ENCODE measurements around the gene CCDC40. TPM values are rescaled to one million over a fixed set of nuclear protein-coding genes. Genes with fewer than 3 reads are reported as not detected.

Gene CCDC40
- total and polyA plus RNA-seq, 2 experiments from 2014 or later = 2.4 to 3.0 TPM

DNA sequence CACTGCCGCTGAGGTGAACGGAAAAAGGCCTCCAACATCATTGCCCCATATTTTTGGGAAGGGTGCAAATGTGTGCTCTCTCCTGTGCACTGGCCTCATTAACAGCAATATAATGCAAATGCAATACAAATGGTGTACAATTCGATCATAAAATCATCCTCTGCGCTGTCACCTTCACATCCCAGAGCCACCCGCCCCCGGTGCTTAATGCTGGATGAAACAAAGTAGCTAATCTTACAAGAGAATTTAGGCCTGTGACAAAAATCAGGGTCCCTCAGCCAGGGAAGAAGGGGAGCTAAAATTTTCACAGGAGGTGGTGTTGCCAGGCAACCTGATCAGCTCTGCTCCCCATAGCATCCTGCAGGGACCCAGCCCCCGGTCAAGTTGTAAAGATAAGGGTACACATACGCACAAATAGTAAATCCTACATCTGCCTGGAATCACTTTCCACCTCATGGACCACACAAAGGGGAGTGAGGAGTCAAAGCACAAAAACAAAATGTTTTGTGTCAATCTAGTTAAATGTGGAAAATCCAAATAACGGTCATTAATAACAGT lies 3.7 kb upstream of the CCDC40 start:
- DNase-seq = no peak
- H3K27ac ChIP-seq = no peak overlapping the region
- H3K79me2 ChIP-seq (ENCODE audit: insufficient read depth) = peaks cover 56% of the 10 kb centered on the region
- in situ Hi-C loops (cut with MboI) = no loop called here
- H3K36me3 ChIP-seq (ENCODE audit: low read depth) = no peaks in the 10 kb centered on the region
- no peak overlapping the region for H2AFZ ChIP-seq
- TF ChIP-seq EZH2 (IDR thresholded peaks at IDR 0.05; ENCODE audit: insufficient read depth, poor library complexity, severe bottlenecking) (no peak), EZH2phosphoT487 (IDR thresholded peaks at IDR 0.05; ENCODE audit: insufficient read depth, low read depth) (no peak)
- H3K27me3 ChIP-seq (replicated peaks; ENCODE audit: insufficient read depth) = no peaks in the 10 kb centered on the region
- peaks cover 34% of the 10 kb centered on the region for H3F3A ChIP-seq (ENCODE audit: insufficient read depth)
- no peak overlapping the region for H3K4me3 ChIP-seq
- H3K9me3 ChIP-seq (ENCODE audit: low read depth) = no peaks in the 10 kb centered on the region
- H3K9me2 ChIP-seq (ENCODE audit: insufficient read depth) = no peaks in the 10 kb centered on the region
- H3K9ac ChIP-seq = no peak overlapping the region
- no peaks in the 10 kb centered on the region for H4K20me1 ChIP-seq (ENCODE audit: insufficient read depth)
- peaks cover 28% of the 10 kb centered on the region for H3K4me1 ChIP-seq (ENCODE audit: insufficient read depth)
- WGBS, 2 experiments (ENCODE audit: low coverage in 1 of 2, low lambda C conversion rate in 2 of 2, missing lambda C conversion rate in 2 of 2) = 86 to 88% methylated on average over 9 of the region's 9 CpGs
- H3K4me2 ChIP-seq (ENCODE audit: unreplicated experiment) = no peak overlapping the region

DNA sequence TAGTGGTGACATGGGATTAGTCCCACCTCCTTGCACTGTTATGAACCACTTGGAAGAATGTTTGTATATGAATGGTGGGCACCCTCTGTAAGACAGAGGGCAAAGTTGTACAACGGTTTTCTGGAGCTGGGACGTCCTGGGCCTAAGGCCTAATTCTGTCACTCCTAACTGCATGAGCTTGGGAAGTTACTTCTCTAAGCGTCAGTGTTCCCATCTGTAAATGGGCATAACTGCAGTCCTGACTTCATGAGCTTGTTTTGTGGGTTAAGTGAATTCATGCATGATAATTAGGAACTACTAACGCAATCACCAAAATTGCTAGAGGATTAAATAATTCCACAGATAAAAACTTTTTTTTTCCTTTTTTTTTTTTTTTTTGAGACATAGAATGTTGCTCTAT lies 2.6 kb upstream of the CCDC40 start:
- Histone ChIP-seq H3K36me3 (ENCODE audit: low read depth) (no peaks in the 10 kb centered on the region), H3F3A (ENCODE audit: insufficient read depth) (peaks cover 23% of the 10 kb centered on the region), H2AFZ (no peak overlapping the region), H3K79me2 (ENCODE audit: insufficient read depth) (peaks cover 53% of the 10 kb centered on the region), H3K9ac (no peak overlapping the region), H3K4me2 (ENCODE audit: unreplicated experiment) (no peak overlapping the region), H3K9me3 (ENCODE audit: low read depth) (no peaks in the 10 kb centered on the region), H4K20me1 (ENCODE audit: insufficient read depth) (no peaks in the 10 kb centered on the region), H3K27me3 (replicated peaks; ENCODE audit: insufficient read depth) (no peaks in the 10 kb centered on the region), H3K4me1 (ENCODE audit: insufficient read depth) (peaks cover 18% of the 10 kb centered on the region), H3K4me3 (no peak overlapping the region), H3K9me2 (ENCODE audit: insufficient read depth) (no peaks in the 10 kb centered on the region), H3K27ac (no peak overlapping the region)
- no peak for DNase-seq
- TF ChIP-seq EZH2 (IDR thresholded peaks at IDR 0.05; ENCODE audit: insufficient read depth, poor library complexity, severe bottlenecking) (no peak), EZH2phosphoT487 (IDR thresholded peaks at IDR 0.05; ENCODE audit: insufficient read depth, low read depth) (no peak)
- in situ Hi-C loops (cut with MboI) = no loop called here
- 84 to 92% methylated on average over 4 of the region's 4 CpGs for WGBS, 2 experiments (ENCODE audit: low coverage in 1 of 2, low lambda C conversion rate in 2 of 2, missing lambda C conversion rate in 2 of 2)

DNA sequence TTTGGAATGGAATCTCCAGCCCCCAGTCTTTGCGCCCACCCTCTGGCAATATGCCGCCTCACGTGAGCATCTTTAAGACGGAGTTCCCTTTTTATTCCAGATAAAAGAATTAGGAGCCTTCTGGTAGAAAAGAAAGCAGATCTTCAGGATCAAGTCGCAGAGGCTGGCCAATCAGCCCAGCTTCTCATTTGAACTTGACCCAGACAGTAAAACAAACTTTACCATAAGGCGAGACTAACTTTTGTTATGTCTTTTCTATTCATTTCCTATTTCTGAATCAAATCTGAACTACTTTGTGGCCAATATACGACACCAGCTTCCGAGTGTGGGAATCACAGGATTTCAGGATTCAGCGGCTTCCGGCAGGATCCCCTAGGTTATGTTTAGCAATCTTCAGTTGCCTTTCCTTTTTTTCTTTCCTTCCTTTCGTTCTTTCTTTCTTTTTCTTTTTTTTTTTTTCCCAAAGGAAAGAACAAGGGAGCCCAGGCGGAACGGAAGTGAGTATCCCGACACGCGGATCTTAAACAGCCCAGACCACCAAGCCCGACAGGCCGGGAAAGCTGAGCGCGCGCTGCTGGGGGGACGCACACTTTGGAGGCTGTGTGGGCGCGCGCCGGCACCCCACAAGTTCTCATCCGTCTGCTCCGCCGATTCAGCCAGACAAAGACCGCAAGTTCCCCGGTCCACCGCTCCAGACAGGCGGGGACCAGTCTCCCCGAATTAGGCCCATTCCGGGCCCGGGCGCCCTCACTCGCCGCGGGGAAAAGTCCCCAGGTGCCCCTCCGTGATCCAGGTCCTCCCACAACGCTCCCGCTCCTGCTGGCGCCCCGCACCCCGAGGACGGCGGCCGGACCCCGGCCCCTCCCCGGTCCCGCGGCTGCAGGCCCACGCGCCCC lies 1.4 kb upstream of the CCDC40 start:
- in situ Hi-C loops (cut with MboI) = no loop called here
- Histone ChIP-seq H3K36me3 (ENCODE audit: low read depth) (no peaks in the 10 kb centered on the region), H3K4me3 (peak overlapping the region; percentile 75), H3F3A (ENCODE audit: insufficient read depth) (peaks cover 11% of the 10 kb centered on the region), H4K20me1 (ENCODE audit: insufficient read depth) (no peaks in the 10 kb centered on the region), H3K79me2 (ENCODE audit: insufficient read depth) (peaks cover 47% of the 10 kb centered on the region), H3K27ac (peak overlapping the region; percentile 68), H2AFZ (peak overlapping the region; percentile 70), H3K27me3 (replicated peaks; ENCODE audit: insufficient read depth) (no peaks in the 10 kb centered on the region), H3K9me3 (ENCODE audit: low read depth) (no peaks in the 10 kb centered on the region), H3K9ac (peak overlapping the region; percentile 82), H3K4me2 (ENCODE audit: unreplicated experiment) (peak overlapping the region; percentile 93), H3K9me2 (ENCODE audit: insufficient read depth) (no peaks in the 10 kb centered on the region), H3K4me1 (ENCODE audit: insufficient read depth) (peaks cover 6% of the 10 kb centered on the region; the same call in 1 of the 2 replicates)
- WGBS, 2 experiments (ENCODE audit: low coverage in 1 of 2, low lambda C conversion rate in 2 of 2, missing lambda C conversion rate in 2 of 2) = 1 to 3% methylated on average over 35 to 41 of the region's 55 CpGs
- no peak for TF ChIP-seq EZH2 (IDR thresholded peaks at IDR 0.05; ENCODE audit: insufficient read depth, poor library complexity, severe bottlenecking)
- TF ChIP-seq EZH2phosphoT487 (IDR thresholded peaks at IDR 0.05; ENCODE audit: insufficient read depth, low read depth) = no peak
- DNase-seq = peak; percentile 74

DNA sequence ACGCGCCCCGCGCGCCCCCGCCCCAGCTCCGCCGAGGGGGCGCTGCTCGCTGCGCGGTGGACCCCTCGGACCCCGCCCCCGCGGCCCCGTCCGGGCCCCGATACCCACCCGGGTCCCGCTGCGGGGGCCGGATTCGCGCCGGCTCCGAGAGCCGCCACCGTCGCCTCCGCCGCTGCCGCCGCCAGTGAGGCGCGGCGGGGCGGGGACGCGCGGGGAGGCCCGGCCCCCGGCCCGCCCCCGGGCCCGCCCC lies 830 bp upstream of the CCDC40 start, which contains the start of gene TBC1D16:
Gene TBC1D16 (minus strand): TSS at position 186 of the 250 bp plus-strand sequence. CDS start 22,325 bp downstream, outside the sequence.
- Histone ChIP-seq H3K27me3 (replicated peaks; ENCODE audit: insufficient read depth) (no peaks in the 10 kb centered on the region), H3K27ac (peak within 1 kb of the TSS; percentile 90), H2AFZ (peak within 1 kb of the TSS; percentile 87), H4K20me1 (ENCODE audit: insufficient read depth) (no peaks in the 10 kb centered on the region), H3K4me1 (ENCODE audit: insufficient read depth) (peaks cover 5% of the 10 kb centered on the region; the same call in 1 of the 2 replicates), H3K9me2 (ENCODE audit: insufficient read depth) (no peaks in the 10 kb centered on the region), H3F3A (ENCODE audit: insufficient read depth) (peaks cover 9% of the 10 kb centered on the region), H3K9me3 (ENCODE audit: low read depth) (no peaks in the 10 kb centered on the region), H3K9ac (peak within 1 kb of the TSS; percentile 97), H3K4me3 (peak within 1 kb of the TSS; percentile 86), H3K4me2 (ENCODE audit: unreplicated experiment) (peak within 1 kb of the TSS; percentile 99), H3K36me3 (ENCODE audit: low read depth) (no peaks in the 10 kb centered on the region), H3K79me2 (ENCODE audit: insufficient read depth) (peaks cover 42% of the 10 kb centered on the region)
- no peak for DNase-seq
- TF ChIP-seq EZH2 (IDR thresholded peaks at IDR 0.05; ENCODE audit: insufficient read depth, poor library complexity, severe bottlenecking) (no peak), EZH2phosphoT487 (IDR thresholded peaks at IDR 0.05; ENCODE audit: insufficient read depth, low read depth) (no peak)
- WGBS, 2 experiments (ENCODE audit: low coverage in 1 of 2, low lambda C conversion rate in 2 of 2, missing lambda C conversion rate in 2 of 2) = 0% methylated on average over 18 of the region's 46 CpGs; no CpG with 5 or more reads in 1 of the 2 experiments
- in situ Hi-C loops (cut with MboI) = no loop called here

Measured in GM23248 (cell line).